ENCODE results near the gene ASCC1.
"Not testable (repeated sequence)": the region's sequence is repeated elsewhere in the genome, so short reads cannot be mapped to it uniquely, and the experiment has no call there.

DNA sequence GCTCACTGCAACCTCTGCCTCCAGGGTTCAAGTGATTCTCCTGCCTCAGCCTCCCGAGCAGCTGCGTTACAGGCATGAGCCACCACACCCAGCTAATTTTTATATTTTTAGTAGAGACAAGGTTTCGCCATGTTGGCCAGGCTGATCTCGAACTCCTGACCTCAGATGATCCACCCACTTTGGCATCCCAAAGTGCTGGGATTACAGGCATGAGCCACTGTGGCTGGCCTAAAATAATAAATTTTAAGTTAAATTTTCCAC, 68.8 kb downstream of the ASCC1 start:
- TF ChIP-seq, protein P1, sequence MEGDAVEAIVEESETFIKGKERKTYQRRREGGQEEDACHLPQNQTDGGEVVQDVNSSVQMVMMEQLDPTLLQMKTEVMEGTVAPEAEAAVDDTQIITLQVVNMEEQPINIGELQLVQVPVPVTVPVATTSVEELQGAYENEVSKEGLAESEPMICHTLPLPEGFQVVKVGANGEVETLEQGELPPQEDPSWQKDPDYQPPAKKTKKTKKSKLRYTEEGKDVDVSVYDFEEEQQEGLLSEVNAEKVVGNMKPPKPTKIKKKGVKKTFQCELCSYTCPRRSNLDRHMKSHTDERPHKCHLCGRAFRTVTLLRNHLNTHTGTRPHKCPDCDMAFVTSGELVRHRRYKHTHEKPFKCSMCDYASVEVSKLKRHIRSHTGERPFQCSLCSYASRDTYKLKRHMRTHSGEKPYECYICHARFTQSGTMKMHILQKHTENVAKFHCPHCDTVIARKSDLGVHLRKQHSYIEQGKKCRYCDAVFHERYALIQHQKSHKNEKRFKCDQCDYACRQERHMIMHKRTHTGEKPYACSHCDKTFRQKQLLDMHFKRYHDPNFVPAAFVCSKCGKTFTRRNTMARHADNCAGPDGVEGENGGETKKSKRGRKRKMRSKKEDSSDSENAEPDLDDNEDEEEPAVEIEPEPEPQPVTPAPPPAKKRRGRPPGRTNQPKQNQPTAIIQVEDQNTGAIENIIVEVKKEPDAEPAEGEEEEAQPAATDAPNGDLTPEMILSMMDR (IDR thresholded peaks at IDR 0.05): not testable (repeated sequence)
- not testable (repeated sequence) for TF ChIP-seq EZH2 (IDR thresholded peaks at IDR 0.05; ENCODE audit: borderline replicate concordance, insufficient read depth, low read depth, low read length, poor library complexity, severe bottlenecking)
